Activated T-helper 9 cell treated with anti-CD3 and anti-CD28 coated beads, Interleukin-2, amount 50 U/mL, for 16 hours (primary cell): Measurements from ENCODE around the gene NEUROD4.
A peak's percentile ranks its signal among the peaks of the same experiment; 100 is the strongest.

Experiments
- DNase-seq: peaks from one replicate; pipeline ENCODE4 v3.0.0-alpha.2; 2020; ENCODE audit warnings: low read depth

NEUROD4 gene

DNA sequence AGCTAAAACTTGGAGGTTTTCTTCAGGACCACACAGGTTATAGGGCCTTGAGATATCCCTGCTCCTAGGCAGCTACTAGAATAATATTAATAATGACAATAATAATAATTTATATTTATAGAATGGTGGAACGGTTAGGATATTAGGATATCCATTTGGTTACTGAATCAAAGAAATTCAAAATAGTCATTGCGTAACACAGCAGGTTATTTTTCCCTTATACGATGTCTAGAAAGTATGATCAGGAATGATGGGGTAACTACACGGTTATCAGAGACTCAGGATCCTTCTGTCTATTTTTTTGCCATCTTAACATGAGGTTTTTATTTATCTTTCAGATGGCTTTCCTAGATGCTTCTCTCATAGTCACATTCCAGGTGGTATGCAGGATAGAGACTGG, 39.0 kb downstream of the NEUROD4 start:
- DNase-seq, result no peak

DNA sequence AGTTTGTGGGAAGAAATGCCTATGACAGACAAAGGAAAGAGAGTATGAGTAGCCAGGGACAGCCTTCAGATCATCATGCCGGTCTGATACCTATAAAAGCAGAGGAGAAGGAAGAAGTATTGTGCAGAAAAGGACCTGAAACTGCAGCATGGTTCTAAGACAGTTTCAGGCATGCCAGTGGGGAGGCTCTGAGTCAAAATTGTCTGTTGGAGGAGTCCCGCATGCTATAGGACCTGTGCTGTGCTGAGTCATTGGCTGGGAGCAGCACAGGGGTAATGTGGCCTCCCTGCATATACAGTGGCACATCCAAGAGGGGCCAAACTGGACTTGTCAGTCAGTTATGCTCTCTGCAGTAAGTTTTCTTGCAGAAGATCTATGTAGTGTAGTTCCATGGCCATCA, 40.7 kb downstream of the NEUROD4 start:
- DNase-seq, result no peak

DNA sequence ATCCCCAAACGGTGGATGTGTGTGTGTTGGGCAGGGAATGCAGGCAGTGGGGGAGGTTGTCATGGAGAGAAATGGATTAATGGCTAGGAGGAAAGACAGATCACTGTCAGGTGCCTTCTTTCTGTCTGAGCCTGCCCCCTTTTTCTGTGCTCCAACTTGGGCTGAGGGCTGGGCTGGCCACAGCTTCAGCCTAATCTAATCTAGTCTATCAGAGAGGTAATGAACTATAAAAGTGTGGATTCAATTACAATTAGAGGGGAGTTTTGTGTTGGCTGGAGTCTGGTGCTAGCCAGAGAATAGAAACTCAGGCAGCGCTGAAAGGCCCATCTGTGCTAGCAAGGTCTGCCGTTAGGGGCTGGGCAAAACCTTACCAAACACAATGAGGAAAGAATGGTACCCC, 41.2 kb downstream of the NEUROD4 start:
- DNase-seq, result no peak

DNA sequence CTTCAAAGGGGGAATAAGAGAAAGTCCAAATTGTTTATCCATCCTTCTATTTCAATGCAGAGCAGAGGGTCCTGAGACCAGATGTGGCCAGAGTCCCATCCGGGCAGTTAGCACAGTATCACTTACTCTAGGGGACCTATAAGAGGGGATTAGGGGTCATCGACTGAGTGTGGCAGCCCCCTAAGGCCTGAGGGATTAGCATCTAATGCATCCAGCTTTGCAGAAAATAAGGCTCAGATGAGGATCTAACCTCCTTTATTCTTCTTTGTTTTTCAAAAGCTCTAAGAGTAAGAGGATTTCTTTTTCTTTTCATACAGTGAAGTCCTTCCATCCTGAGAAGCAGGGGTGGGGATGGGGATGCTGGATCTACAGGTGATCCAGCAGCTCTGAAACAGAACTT, 43.5 kb downstream of the NEUROD4 start:
- DNase-seq, result no peak

DNA sequence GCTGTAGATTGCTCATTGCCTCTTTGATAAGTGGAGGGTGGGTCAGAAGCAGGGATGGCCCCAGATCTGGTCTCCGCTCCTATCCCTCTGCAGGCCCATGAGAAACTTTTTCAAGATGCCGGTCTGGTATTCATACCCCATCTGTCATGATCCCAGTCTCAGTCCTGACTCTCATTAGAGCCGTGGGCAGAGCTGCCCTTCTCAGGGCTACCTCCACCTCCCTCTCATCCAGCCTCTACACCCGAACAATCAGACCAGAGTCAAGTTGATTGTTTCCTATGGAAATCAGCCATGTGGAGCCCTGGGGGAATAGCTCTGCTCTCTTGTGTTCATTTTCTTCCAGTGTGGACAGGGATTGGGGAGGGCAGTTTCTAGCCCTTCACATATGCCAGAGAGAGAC, 45.8 kb downstream of the NEUROD4 start:
- no peak for DNase-seq

DNA sequence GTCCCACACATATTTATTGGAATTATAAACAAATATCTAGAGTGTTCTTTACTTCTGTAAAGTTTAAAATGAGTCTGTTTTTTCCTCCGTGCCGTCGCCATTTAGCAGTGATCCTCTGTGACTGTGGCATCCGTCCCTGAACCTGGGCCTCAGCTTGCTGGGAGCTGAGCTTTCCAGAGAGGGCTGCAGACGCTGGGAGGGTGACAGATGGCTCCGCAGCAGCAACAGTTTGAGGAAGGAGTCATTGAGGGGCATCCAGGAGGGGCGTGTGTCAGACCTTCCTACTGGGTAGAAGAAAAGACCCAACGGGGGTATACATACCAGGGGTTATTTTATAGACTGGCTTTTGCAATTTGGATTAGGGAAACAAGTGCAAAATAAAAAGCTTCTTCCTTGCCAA, 47.9 kb downstream of the NEUROD4 start:
- no peak for DNase-seq

DNA sequence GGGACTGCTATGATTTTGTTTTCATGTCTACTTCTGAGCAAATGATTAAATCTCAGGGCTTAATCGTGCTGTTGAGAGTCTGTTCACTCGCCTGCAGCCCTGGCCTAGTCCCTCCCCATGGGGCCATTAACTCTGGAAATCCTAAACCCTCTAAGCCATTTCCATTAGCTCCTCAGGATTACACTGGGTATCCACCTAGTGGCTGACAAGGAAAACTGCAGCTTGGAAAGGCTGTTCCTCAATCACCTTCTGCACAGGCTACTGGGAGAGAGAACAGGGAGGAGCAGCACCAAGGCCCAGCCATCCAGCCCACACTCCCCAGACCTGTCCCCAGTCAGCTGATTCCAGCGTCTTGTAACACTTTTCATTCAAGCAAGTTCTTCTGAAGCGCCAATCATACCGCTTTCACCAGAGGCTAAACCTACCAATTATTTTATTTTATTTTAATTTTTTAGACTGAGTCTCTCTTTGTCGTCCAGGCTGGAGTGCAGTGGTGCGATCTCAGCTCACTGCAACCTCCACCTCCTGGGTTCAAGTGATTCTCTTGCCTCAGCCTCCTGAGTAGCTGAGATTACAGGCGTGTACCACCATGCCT, 48.7 kb downstream of the NEUROD4 start:
- DNase-seq, result no peak

DNA sequence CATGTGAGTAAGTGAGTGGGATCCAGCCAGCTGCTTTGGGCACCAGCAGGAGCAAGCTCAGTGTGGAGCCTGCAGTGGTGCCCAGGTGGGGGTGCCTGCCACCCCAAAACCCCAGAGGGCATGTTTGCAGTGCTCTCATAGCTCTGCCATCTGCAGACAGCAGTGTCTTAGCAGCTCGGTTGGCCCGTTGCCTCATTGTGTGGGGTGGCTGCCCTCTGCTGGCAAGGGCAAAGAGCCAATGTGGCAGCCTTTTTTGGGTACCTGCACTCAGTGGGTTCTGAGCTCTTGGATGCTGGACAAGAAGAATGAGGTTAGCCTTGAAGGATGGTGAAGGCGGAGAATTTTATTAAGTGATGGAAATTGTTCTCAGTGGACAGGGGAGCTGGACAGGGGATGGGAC, 52.3 kb downstream of the NEUROD4 start:
- peak; percentile 59 for DNase-seq

DNA sequence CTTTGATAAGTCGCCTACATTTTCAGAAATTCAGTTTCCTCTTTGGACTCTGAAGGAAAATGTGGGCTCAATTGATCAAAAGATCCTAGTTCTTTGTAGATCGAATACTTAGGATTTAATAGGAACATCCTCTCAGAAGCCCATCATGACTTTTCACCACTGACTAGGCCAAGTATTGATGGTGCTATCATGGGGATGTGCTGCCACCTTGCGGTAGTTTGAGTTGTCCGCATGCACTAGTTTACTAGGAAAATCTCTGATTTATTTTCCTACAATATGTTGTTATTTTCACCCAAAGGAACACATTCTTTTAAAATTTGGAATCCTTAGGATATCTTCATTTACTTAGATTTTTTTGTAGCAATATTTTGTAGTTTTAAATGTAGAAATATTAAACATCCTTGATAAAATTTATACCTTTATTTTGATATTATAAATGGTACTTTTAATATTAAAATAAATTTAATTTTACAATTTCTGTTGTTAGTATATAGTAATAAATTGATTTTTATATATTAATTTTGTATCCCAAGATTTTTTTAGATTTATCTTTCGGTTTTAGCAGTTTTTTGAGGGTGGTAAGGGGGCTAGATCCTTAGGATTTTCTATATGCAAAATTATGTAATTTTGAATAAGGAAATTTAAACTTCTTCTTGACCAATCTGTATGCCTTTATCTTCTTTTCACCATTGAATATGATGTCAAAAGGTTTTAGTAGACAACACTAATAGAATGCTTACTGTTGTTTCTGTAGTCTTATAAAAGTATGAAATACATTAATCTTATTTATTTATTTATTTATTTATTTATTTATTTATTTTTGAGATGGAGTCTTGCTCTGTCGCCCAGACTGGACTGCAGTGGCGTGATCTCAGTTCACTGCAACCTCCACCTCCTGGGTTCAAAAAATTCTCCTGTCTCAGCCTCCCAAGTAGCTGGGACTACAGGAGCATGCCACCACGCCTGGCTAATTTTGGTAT, 53.6 kb downstream of the NEUROD4 start:
- peak; percentile 69 for DNase-seq

DNA sequence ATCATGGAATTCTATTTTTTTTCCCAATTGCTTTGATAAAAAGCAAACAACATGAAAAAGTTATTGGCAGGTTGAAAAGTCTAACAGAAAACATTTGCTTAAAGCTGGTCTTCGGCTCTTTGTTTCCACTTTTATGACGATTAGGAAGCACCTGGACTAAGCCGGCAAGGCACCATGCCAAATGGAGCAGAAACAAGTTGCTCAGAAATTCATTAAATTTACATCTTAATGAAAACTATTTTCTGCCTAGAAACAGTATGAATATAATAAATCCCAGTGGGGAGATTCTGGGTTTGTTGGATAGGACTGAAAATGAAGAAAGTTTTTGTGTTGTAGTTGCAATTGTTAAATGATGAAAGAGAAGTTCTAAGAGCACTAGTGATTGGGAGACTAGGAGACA, 55.0 kb downstream of the NEUROD4 start:
- no peak for DNase-seq
